Peyer's patch (tissue), 4 donors: ENCODE measurements around the gene OR52E4. TPM values are rescaled to one million over a fixed set of nuclear protein-coding genes. Genes with fewer than 3 reads are reported as not detected.
A peak's percentile ranks its signal among the peaks of the same experiment; 100 is the strongest.

ENCODE experiments used
- DNase-seq, 3 donors: peaks; one replicate each; pipeline ENCODE4 v3.0.0-alpha.2; 2017 to 2019
- H3K27ac ChIP-seq, 4 donors: fragments of 200-600 bp; sonication (generic); one replicate each; pipeline ENCODE4 v1.5.1; 2016 to 2019
- H3K27me3 ChIP-seq, 2 donors: fragments of 200-600 bp; sonication (generic); one replicate each; pipeline ENCODE4 v1.5.1; 2019
- H3K36me3 ChIP-seq, 3 donors: fragments of 200-600 bp; sonication (generic); one replicate each; pipeline ENCODE4 v1.5.1; 2016 to 2019
- H3K4me1 ChIP-seq, 4 donors: fragments of 200-600 bp; sonication (generic); one replicate each; pipeline ENCODE4 v1.5.1; 2016 to 2019
- H3K4me3 ChIP-seq, 4 donors: fragments of 200-600 bp; sonication (generic); 1 replicate in 3 of 4; 2 replicates in 1 of 4; pipeline ENCODE4 v1.5.1; 2016 to 2019; ENCODE audit warnings: mild to moderate bottlenecking in 1 of 4
- H3K9me3 ChIP-seq, 4 donors: fragments of 200-600 bp; sonication (generic); one replicate each; pipeline ENCODE4 v1.5.1; 2016 to 2019; ENCODE audit warnings: mild to moderate bottlenecking in 1 of 4
- CTCF ChIP-seq, 6 experiments: fragments of 450-650 bp in 4 of 6; fragments of 200-600 bp in 2 of 6; sonication (generic) in 1 of 6; IDR thresholded peaks; one replicate each; pipeline ENCODE4 v1.5.1; 2017 to 2019; ENCODE audit warnings: antibody characterized with exemption in 6 of 6, mild to moderate bottlenecking in 3 of 6, moderate library complexity in 1 of 6
- POLR2A ChIP-seq, 2 donors: fragments of 450-650 bp; IDR thresholded peaks; one replicate each; pipeline ENCODE4 v1.5.1; 2017; ENCODE audit warnings: antibody characterized with exemption in 2 of 2, mild to moderate bottlenecking in 2 of 2, moderate library complexity in 2 of 2
- total RNA-seq, 4 donors: library from RNA; depleted of rRNA; stranded (reverse); fragments of >200 nt; gene quantifications; one replicate each; pipeline ENCODE4 v1.1.0, GENCODE V29; 2016

Gene OR52E4
- total RNA-seq, 4 donors from 2014 or later: not detected

DNA sequence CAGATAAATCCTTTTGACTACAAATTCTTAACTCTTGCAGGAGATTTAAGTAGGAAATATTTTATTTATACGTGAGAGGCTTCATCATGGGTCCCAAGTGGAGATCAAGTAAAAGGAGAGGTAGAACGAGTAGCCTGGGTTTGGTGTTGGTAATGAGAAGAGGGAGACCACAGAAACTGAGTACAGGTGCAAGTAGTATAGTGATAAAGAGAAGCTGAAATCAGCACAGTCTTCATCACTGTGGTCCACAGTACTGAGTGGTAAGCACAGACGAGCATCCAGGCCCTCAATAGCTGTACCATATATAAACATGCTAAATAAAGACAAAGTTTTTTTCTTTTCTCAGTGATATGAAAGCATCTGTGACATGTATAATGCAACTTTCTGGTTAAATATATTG, 6.7 kb downstream of the OR52E4 start:
- Histone ChIP-seq H3K4me3 (no peak overlapping the region), H3K36me3 (no peaks in the 10 kb centered on the region), H3K9me3 (no peaks in the 10 kb centered on the region), H3K27ac (no peak overlapping the region), H3K4me1 (no peaks in the 10 kb centered on the region), H3K27me3 (no peaks in the 10 kb centered on the region)
- DNase-seq: no peak
- no peak for TF ChIP-seq POLR2A (IDR thresholded peaks at IDR 0.05)
- TF ChIP-seq CTCF (IDR thresholded peaks at IDR 0.05): no peak

- DNase-seq: no peak
- no peaks in the 10 kb centered on the region for H3K4me1 ChIP-seq
- H3K4me3 ChIP-seq: no peak overlapping the region
- H3K36me3 ChIP-seq: no peaks in the 10 kb centered on the region
- no peak overlapping the region for H3K27ac ChIP-seq
- no peaks in the 10 kb centered on the region for H3K9me3 ChIP-seq
- TF ChIP-seq POLR2A (IDR thresholded peaks at IDR 0.05) (no peak), CTCF (IDR thresholded peaks at IDR 0.05) (no peak)
- no peaks in the 10 kb centered on the region for H3K27me3 ChIP-seq
Measured at GRCh38 chr11:5887661-5888060, 7.2 kb downstream of the OR52E4 start.

GRCh38 chr11:5891216-5891800, 10.9 kb downstream of the OR52E4 start:
- H3K27ac ChIP-seq: no peak overlapping the region
- H3K4me3 ChIP-seq: no peak overlapping the region
- H3K4me1 ChIP-seq: no peaks in the 10 kb centered on the region
- no peaks in the 10 kb centered on the region for H3K27me3 ChIP-seq
- H3K9me3 ChIP-seq: no peaks in the 10 kb centered on the region
- H3K36me3 ChIP-seq: no peaks in the 10 kb centered on the region
- TF ChIP-seq POLR2A (IDR thresholded peaks at IDR 0.05) (no peak), CTCF (IDR thresholded peaks at IDR 0.05) (peak in 4 of 6 experiments; percentile 23 to 39 (median 28))
- no peak for DNase-seq

DNA sequence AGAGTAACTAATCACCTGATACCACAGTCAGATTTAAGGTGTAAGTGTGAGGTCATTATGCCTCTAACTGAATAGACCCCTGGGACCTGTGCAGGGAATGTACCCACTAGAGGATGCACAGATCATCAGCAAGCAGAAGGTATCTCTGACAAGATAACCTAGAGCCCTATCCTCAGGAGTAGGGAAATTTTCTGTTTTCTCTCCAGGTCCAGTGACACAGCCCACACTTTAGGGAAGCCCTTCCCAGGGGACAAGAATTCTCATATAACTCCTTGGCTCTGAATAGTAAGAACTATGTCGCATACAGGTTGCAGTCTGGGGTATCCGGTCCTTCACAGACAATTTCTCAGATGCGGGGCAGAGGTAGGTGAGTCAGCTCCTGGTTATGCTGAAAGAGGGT, 12.5 kb downstream of the OR52E4 start, which contains the start of gene OR52E5:
Gene OR52E5, plus strand, starts transcription at position 301 of the 400 bp plus-strand sequence. CDS start 7,569 bp downstream, outside the sequence.
- no peak for DNase-seq

DNA sequence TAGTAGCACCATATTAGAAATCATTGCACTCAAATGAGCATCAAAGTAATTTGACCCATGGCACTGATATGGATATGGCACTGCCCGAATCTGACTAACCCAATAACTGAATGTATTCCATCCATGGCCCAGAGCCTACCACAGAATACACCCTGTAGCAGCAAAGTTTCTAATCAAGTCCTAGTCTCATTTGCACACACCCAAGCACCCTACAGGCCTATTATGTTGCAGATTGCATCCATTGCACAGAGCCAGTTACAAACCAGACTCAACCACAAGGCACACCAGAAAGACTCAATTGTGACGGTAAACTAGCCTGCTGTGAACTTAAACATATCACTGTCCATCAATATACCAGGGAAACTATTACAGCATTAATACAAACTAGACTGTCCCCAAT, 19.1 kb downstream of the OR52E4 start:
- no peak for DNase-seq
- H3K27me3 ChIP-seq: no peaks in the 10 kb centered on the region
- no peaks in the 10 kb centered on the region for H3K36me3 ChIP-seq
- H3K9me3 ChIP-seq: no peaks in the 10 kb centered on the region
- no peak overlapping the region for H3K4me3 ChIP-seq
- no peaks in the 10 kb centered on the region for H3K4me1 ChIP-seq
- H3K27ac ChIP-seq: no peak overlapping the region
- no peak for TF ChIP-seq CTCF (IDR thresholded peaks at IDR 0.05)
- no peak for TF ChIP-seq POLR2A (IDR thresholded peaks at IDR 0.05)

More for the DNA sequence above, 12.5 kb downstream of the OR52E4 start, which contains the start of gene OR52E5:
- H3K27ac ChIP-seq: no peak within 1 kb of the TSS
- no peaks in the 10 kb centered on the region for H3K36me3 ChIP-seq
- H3K4me1 ChIP-seq: no peaks in the 10 kb centered on the region
- no peak within 1 kb of the TSS for H3K4me3 ChIP-seq
- no peaks in the 10 kb centered on the region for H3K9me3 ChIP-seq
- TF ChIP-seq CTCF (IDR thresholded peaks at IDR 0.05): no peak
- no peak for TF ChIP-seq POLR2A (IDR thresholded peaks at IDR 0.05)
- H3K27me3 ChIP-seq: no peaks in the 10 kb centered on the region
